ENCODE results near the gene RAB11FIP3.

RAB11FIP3 gene

GRCh38 chr16:533391-534123 is 108.1 kb downstream of the RAB11FIP3 start:
- no peak for DNase-seq (ENCODE audit: low read depth)

- no peak for DNase-seq (ENCODE audit: low read depth)
Measured at GRCh38 chr16:534135-534534, 108.7 kb downstream of the RAB11FIP3 start.

DNA sequence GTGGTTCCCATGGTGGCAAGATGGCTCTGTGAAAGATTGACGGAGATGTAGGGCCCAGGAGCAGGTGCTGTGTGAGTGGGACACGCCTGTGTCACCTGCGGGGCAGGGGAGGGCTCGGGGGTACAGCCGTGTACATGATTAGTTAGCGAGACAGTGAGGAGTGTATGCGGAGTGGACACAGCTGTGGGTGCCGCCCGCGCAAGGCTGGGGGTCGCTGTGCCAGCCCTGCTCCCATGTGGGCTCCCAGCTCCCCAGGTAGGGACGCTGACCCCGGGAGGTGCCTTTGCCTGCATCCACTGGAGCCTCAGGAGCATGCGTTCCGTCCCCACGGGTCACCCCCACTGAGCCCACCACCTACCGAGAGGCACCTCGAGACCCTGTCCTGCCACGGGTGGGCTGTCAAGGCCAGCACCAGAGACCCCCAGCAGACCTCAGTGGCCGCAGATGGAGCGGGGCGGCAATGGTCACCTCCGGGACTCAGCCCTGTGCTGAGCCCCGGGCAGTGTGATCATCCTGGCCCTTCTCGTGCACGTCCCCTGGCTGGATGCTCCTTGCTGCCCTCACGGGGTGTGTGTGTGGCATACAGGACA is 109.5 kb downstream of the RAB11FIP3 start:
- DNase-seq (ENCODE audit: low read depth) = no peak

- peak; percentile 51 for DNase-seq (ENCODE audit: low read depth)
Measured at GRCh38 chr16:535446-536405, 110.3 kb downstream of the RAB11FIP3 start.

GRCh38 chr16:536746-537145 is 111.3 kb downstream of the RAB11FIP3 start:
- no peak for DNase-seq (ENCODE audit: low read depth)

DNA sequence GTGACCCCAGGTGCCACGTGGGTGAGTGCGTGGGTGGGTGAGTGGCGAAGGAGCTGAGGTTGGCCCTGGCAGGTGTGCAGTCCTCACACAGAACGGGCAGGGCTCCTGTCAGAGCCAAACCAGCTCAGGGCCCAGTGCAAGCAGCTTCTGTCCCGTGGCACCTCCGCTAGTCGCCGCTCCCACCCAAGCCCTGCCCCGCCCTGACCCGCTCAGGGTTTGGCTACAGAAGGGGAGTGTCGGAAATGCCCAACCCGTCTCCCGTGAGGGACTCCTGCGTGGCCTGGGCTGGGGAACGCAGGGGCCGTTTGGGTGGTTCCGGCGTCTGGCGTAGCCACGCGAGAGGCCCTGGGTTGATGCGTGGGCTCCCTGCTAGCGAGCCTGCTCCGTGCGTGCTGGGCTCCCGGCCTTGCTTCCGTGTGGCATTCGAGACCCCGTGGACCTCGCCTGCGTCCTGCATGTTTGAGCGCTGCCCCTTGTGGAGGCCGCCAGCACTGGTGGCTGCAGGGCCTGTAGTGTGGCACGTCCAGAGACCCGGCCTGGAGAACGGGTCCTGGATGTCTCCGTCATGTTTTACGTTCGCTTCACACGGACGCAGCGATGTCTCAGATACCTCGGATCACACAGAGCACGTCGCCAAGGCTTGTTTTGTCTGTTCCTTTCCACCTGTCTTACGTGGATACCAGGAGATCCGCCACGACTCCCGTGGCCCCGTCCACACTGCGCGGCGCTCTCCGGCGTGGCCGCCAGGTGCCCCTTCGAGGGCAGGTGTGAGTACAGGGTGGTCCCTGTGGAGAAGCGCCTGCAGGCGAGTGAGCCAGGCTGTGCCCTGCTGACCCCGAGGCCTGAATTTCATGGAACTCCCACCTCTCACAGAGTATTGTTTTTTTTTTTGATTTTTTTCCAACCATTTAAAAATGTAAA is 112.2 kb downstream of the RAB11FIP3 start:
- DNase-seq (ENCODE audit: low read depth) = no peak

DNA sequence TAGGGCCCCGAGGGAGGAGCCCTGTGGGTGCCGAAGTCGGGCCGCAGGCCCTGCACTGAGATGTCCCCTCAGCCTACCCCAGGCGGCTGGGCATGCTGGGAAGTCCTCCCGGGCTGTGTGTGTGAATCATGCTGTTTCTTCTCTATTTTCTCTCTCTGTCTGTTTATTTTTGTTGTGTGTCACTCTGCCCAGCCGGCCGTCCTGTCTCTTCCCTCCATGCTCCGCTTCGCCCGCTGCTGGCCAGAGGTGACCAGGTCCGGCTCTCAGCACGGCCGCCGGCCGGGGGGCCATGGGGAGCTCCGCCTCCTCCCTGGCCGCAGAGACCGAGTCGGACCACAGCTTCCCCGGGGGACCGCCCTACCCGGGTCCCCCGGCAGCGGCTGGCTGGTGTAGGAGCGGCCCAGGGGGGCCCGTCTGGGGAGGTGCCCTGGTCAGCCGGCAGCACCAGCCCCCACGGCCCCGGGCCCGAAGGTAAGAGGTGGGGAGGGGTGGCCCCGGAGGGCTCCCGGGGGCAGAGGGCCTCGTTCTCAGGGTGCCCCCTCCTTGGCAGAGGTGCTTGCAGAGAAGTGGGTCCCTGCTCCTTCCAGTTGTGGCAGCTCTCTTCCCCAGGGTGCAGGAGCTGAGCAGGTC is 114.6 kb downstream of the RAB11FIP3 start:
- DNase-seq (ENCODE audit: low read depth) = no peak

DNA sequence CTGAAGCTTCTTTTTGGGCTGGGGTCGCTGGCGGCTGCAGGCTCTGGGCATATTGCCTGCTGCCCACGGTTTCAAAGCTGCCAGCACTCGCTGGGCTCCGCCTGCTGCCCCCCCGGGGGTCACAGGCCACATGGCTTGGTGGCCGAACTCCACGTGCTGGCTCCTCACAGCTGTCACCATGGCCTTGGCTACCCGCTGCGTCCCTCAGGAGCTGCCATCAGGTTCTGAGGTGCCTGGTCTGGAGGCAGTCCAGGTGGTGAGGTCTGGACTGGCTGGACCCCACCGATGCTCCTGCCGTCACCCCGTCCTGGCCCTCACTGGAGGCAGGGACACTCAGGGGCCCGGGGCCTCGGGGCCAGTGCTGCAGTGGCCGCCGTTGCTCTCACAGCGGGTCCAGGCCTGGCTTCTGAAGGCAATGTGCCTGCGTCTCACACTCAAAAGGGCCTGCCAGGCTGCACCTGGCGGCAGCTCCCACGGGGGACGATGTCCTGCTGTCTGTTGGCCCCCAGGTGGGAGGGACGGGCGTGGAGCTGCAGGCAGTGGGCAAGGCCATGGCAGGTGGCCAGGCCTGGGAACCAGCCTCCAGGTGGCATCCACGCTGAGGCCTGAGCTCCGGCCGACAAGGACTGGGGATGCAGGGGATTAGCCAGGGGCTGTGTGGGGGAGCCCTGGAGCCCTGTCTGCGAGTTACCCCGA is 115.3 kb downstream of the RAB11FIP3 start:
- DNase-seq (ENCODE audit: low read depth) = no peak

GRCh38 chr16:543301-544164 is 118.1 kb downstream of the RAB11FIP3 start:
- no peak for DNase-seq (ENCODE audit: low read depth)

GRCh38 chr16:544517-544916 is 119.1 kb downstream of the RAB11FIP3 start:
- no peak for DNase-seq (ENCODE audit: low read depth)

DNA sequence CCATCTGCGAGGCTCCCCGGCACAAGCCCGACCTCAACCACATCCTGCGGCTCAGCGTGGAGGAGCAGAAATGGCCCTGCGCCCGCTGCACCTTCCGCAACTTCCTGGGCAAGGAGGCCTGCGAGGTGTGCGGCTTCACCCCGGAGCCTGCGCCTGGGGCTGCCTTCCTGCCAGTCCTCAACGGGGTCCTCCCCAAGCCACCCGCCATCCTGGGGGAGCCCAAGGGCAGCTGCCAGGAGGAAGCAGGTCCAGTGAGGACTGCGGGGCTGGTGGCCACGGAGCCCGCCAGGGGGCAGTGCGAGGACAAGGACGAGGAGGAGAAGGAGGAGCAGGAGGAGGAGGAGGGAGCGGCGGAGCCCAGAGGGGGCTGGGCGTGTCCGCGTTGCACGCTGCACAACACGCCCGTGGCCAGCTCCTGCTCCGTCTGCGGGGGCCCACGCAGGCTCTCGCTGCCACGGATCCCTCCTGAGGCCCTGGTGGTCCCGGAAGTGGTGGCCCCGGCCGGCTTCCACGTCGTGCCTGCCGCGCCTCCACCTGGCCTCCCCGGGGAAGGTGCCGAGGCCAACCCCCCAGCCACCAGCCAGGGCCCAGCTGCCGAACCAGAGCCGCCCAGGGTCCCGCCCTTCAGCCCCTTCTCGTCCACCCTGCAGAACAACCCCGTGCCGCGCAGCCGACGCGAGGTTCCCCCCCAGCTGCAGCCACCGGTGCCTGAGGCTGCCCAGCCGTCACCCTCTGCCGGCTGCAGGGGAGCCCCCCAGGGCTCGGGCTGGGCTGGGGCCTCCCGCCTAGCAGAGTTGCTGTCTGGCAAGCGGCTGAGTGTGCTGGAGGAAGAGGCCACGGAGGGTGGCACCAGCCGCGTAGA is 121.7 kb downstream of the RAB11FIP3 start:
- DNase-seq (ENCODE audit: low read depth) = no peak

DNA sequence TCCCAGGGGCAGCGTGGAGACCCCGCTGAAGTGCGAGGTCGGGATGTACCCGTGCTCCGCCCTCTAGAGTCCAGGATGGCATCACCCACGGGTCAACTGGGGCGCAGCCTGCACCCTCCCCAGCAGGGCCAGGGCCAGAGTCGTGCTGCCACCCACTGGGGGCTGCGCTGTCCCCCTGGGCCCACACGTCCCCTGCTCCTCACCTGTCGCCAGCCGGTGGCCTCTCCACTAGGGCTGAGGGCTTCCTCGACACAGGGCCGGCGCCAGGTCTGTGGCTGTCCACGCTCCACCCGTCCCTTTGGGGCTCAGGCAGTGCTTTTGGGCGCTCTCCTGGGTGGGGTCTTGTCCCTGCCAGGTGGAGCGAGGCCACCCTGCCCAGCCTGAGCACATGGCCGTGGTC is 123.1 kb downstream of the RAB11FIP3 start:
- DNase-seq (ENCODE audit: low read depth) = no peak

GRCh38 chr16:549544-550263 is 124.3 kb downstream of the RAB11FIP3 start:
- no peak for DNase-seq (ENCODE audit: low read depth)

GRCh38 chr16:551210-551609 is 125.8 kb downstream of the RAB11FIP3 start:
- DNase-seq (ENCODE audit: low read depth) = no peak

DNA sequence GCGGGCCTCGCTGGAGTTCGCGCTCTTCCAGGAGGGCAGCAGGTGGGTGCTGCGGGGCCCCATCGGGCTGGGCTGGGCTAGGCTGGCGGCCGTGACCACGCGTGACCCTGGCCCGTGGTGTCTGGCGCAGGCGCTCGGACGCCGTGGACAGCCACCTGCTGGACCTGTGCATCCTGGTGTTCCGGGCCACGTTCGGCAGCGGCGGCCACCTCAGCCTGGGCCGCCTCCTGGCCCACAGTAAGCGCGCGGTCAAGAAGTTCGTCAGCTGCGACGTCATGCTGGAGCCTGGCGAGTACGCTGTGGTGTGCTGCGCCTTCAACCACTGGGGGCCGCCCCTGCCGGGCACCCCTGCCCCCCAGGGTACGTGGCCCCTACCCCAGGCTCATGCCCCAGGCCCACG is 126.7 kb downstream of the RAB11FIP3 start:
- DNase-seq (ENCODE audit: low read depth) = no peak

DNA sequence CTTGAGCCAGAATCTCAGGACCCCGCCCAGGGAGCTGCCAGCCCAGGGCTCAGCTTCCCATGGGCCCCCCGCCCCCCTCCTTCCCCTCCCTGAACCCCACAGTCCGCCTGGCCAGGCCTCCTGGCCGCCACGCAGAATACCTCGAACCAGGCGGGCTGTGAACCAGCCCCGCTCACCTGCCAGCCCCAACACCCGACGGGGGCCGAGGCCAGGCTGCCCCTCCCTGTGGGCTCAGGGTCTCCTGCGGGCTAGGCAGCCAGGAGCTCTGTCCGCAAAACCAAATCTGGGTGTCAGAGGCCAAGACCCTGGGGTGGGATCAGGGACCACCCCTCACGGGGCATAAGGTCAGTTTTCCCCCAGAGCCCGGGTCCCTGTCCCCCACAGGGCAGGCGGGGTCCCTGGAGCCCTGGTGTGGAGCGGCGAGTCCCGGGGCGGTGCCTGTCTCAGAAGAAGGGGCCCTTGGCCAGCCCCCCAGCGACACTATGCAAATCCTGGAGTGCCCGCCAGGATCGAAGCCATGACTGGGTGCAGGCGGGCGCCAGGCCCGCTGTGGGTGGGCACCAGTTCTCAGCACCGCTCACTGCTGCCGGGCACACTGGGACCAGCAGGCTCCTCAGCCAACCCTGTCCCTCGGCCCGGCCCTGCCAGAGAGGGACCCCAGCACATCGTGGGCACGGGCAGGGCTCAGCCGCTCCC is 128.3 kb downstream of the RAB11FIP3 start:
- no peak for DNase-seq (ENCODE audit: low read depth)

GRCh38 chr16:554297-554621 is 128.8 kb downstream of the RAB11FIP3 start:
- no peak for DNase-seq (ENCODE audit: low read depth)
